Liver (tissue), 9 donors: ENCODE data around the gene CACNA1B. TPM values are rescaled to one million over a fixed set of nuclear protein-coding genes. Genes with fewer than 3 reads are reported as not detected.
A peak's percentile ranks its signal among the peaks of the same experiment; 100 is the strongest.

Experiments used
- DNase-seq: peaks from one replicate; pipeline ENCODE4 v3.0.0-alpha.2; 2017; ENCODE audit warnings: low spot score
- H3K27ac ChIP-seq, 2 donors: one replicate each; pipeline ENCODE4 v1.7.0; 2013; ENCODE audit warnings: inconsistent platforms in 2 of 2, low read length in 2 of 2, control low read depth in 1 of 2, low read depth in 1 of 2, mild to moderate bottlenecking in 1 of 2
- H3K27me3 ChIP-seq, 4 donors: one replicate each; pipeline versions ENCODE4 v1.6.1 to v1.7.0; 2013; ENCODE audit warnings: low read length in 3 of 4, inconsistent platforms in 1 of 4, mild to moderate bottlenecking in 1 of 4, moderate library complexity in 1 of 4; ENCODE audit not compliant: control insufficient read depth in 4 of 4, insufficient read depth in 4 of 4
- H3K36me3 ChIP-seq, 4 donors: one replicate each; pipeline versions ENCODE4 v1.6.1 to v1.7.0; 2013; ENCODE audit warnings: low read length in 3 of 4, mild to moderate bottlenecking in 3 of 4, low read depth in 1 of 4, moderate library complexity in 1 of 4; ENCODE audit not compliant: control insufficient read depth in 4 of 4, insufficient read depth in 3 of 4
- H3K4me1 ChIP-seq, 4 donors: one replicate each; pipeline versions ENCODE4 v1.6.1 to v1.7.0; 2013; ENCODE audit warnings: low read length in 3 of 4, mild to moderate bottlenecking in 3 of 4, moderate library complexity in 1 of 4; ENCODE audit not compliant: control insufficient read depth in 4 of 4, insufficient read depth in 4 of 4
- H3K4me3 ChIP-seq, 3 donors: one replicate each; pipeline versions ENCODE4 v1.6.1 to v1.7.0; 2013; ENCODE audit warnings: low read length in 3 of 3, control low read depth in 1 of 3, low read depth in 1 of 3, mild to moderate bottlenecking in 1 of 3
- H3K9ac ChIP-seq, 2 donors: one replicate each; pipeline ENCODE4 v1.7.0; 2013; ENCODE audit warnings: low read length in 2 of 2, mild to moderate bottlenecking in 2 of 2, moderate library complexity in 2 of 2, control low read depth in 1 of 2, low read depth in 1 of 2
- H3K9me3 ChIP-seq, 4 donors: one replicate each; pipeline versions ENCODE4 v1.6.1 to v1.7.0; 2013; ENCODE audit warnings: low read length in 3 of 4; ENCODE audit not compliant: control insufficient read depth in 4 of 4
- ATF3 ChIP-seq: IDR thresholded peaks from 2 replicates; pipeline ENCODE4 v1.6.1; 2016; ENCODE audit warnings: antibody characterized with exemption
- CTCF ChIP-seq: fragments of 150-350 bp; IDR thresholded peaks from 2 replicates; pipeline ENCODE4 v1.5.1; 2017; ENCODE audit warnings: improper control_type of control experiment, low read depth, low read length; ENCODE audit not compliant: missing input control
- EGR1 ChIP-seq, 2 donors: IDR thresholded peaks; 2 replicates each; pipeline ENCODE4 v1.6.1; 2016 to 2018; ENCODE audit warnings: antibody characterized with exemption in 2 of 2, low read depth in 2 of 2
- FOXA1 ChIP-seq: IDR thresholded peaks from 2 replicates; pipeline ENCODE4 v1.6.1; 2016; ENCODE audit warnings: antibody characterized with exemption
- FOXA2 ChIP-seq: IDR thresholded peaks from 2 replicates; pipeline ENCODE4 v1.6.1; 2016; ENCODE audit warnings: antibody characterized with exemption
- GABPA ChIP-seq, 2 donors: IDR thresholded peaks in 1 of 2; conservative IDR thresholded peaks in 1 of 2; 2 replicates each; pipeline ENCODE4 v1.6.1; 2016; ENCODE audit warnings: antibody characterized with exemption in 2 of 2, mild to moderate bottlenecking in 1 of 2, moderate library complexity in 1 of 2
- HNF4A ChIP-seq, 2 donors: conservative IDR thresholded peaks; 2 replicates each; pipeline ENCODE4 v1.6.1; 2016; ENCODE audit warnings: antibody characterized with exemption in 2 of 2, mild to moderate bottlenecking in 2 of 2
- HNF4G ChIP-seq: IDR thresholded peaks from 2 replicates; pipeline ENCODE4 v1.6.1; 2016; ENCODE audit warnings: antibody characterized with exemption
- JUND ChIP-seq, 2 donors: IDR thresholded peaks; 2 replicates each; pipeline ENCODE4 v1.6.1; 2016; ENCODE audit warnings: antibody characterized with exemption in 2 of 2
- MAX ChIP-seq: IDR thresholded peaks from 2 replicates; pipeline ENCODE4 v1.6.1; 2016; ENCODE audit warnings: antibody characterized with exemption
- NR2F2 ChIP-seq: IDR thresholded peaks from 2 replicates; pipeline ENCODE4 v1.6.1; 2016; ENCODE audit warnings: antibody characterized with exemption
- RAD21 ChIP-seq, 2 donors: IDR thresholded peaks; 2 replicates each; pipeline ENCODE4 v1.6.1; 2016; ENCODE audit warnings: antibody characterized with exemption in 2 of 2, mild to moderate bottlenecking in 2 of 2
- REST ChIP-seq: IDR thresholded peaks from 2 replicates; pipeline ENCODE4 v1.6.1; 2016; ENCODE audit warnings: antibody characterized with exemption, mild to moderate bottlenecking
- RXRA ChIP-seq, 2 donors: IDR thresholded peaks; 2 replicates each; pipeline ENCODE4 v1.6.1; 2017 to 2018; ENCODE audit warnings: antibody characterized with exemption in 2 of 2, mild to moderate bottlenecking in 1 of 2
- SP1 ChIP-seq: IDR thresholded peaks from 2 replicates; pipeline ENCODE4 v1.6.1; 2018; ENCODE audit warnings: antibody characterized with exemption, mild to moderate bottlenecking
- TAF1 ChIP-seq: conservative IDR thresholded peaks from 2 replicates; pipeline ENCODE4 v1.6.1; 2016; ENCODE audit warnings: antibody characterized with exemption, mild to moderate bottlenecking
- YY1 ChIP-seq: IDR thresholded peaks from 2 replicates; pipeline ENCODE4 v1.6.1; 2016; ENCODE audit warnings: antibody characterized with exemption, mild to moderate bottlenecking
- ZBTB33 ChIP-seq: IDR thresholded peaks from 2 replicates; pipeline ENCODE4 v1.6.1; 2016; ENCODE audit warnings: antibody characterized with exemption
- WGBS: extraction: QIAGEN DNeasy Blood & Tissue Kit; methylation state at CpG from one replicate; pipeline ENCODE4 v1.1.7; 2013; 5-methylcytosine and 5-hydroxymethylcytosine counted together
- polyA plus RNA-seq, 2 donors: library from polyadenylated mRNA; stranded (reverse) in 1 of 2; unstranded in 1 of 2; fragments of 200-250 nt in 1 of 2; fragments of >200 nt in 1 of 2; fragmentation: Nextera tagmentation in 1 of 2; extraction: Ambion mirVana in 1 of 2; gene quantifications; one replicate each; pipeline versions ENCODE4 v1.2.1 to v1.2.3, GENCODE V29; 2013 to 2015
- total RNA-seq, 2 donors: library from RNA; depleted of rRNA; stranded (reverse); fragments of >200 nt; gene quantifications; one replicate each; pipeline ENCODE4 v1.2.3, GENCODE V29; 2014
- donor health status: healthy.
- donor health status: healthy.
- donor health status: healthy.
- donor health status: healthy.
- donor health status: healthy.

CACNA1B gene
- total and polyA plus RNA-seq, 4 donors: under 0.01 to 0.05 TPM; not detected in 2

GRCh38 chr9:138023394-138024124 is 146.0 kb downstream of the CACNA1B start:
- no peak overlapping the region for H3K27ac ChIP-seq
- no peak overlapping the region for H3K9ac ChIP-seq
- WGBS: 8% methylated on average over 84 of the region's 84 CpGs
- peak overlapping the region in 1 of 3 donors; percentile 14 for H3K4me3 ChIP-seq
- peaks cover 0 to 8% (median 3%) of the 10 kb centered on the region in 4 donors for H3K4me1 ChIP-seq
- peaks cover 0 to 12% (median 4%) of the 10 kb centered on the region in 4 donors for H3K27me3 ChIP-seq
- no peaks in the 10 kb centered on the region for H3K9me3 ChIP-seq
- DNase-seq: no peak
- no peak for TF ChIP-seq HNF4A (conservative IDR thresholded peaks at IDR 0.05)
- TF ChIP-seq MAX: no peak
- no peak for TF ChIP-seq NR2F2
- no peak for TF ChIP-seq REST
- no peak for TF ChIP-seq ZBTB33
- TF ChIP-seq JUND (IDR thresholded peaks at IDR 0.05): no peak
- no peak for TF ChIP-seq GABPA (IDR thresholded peaks at IDR 0.05 in 1 of 2, conservative IDR thresholded peaks at IDR 0.05 in 1 of 2)
- no peak for TF ChIP-seq SP1
- TF ChIP-seq RXRA (IDR thresholded peaks at IDR 0.05): no peak
- TF ChIP-seq EGR1 (IDR thresholded peaks at IDR 0.05; ENCODE audit: low read depth in 2 of 2): no peak
- TF ChIP-seq TAF1: no peak
- no peak for TF ChIP-seq ATF3
- no peak for TF ChIP-seq YY1
- TF ChIP-seq CTCF: no peak
- TF ChIP-seq FOXA1: no peak
- no peak for TF ChIP-seq HNF4G
- TF ChIP-seq RAD21 (IDR thresholded peaks at IDR 0.05): no peak
- TF ChIP-seq FOXA2: no peak
- H3K36me3 ChIP-seq: no peaks in the 10 kb centered on the region
